IPS-18a (cell line): ENCODE measurements around the gene SETD5.

Source experiments
- H3K27ac ChIP-seq: one replicate; pipeline ENCODE4 v1.5.1; 2013; ENCODE audit warnings: low read length
- H3K27me3 ChIP-seq: one replicate; pipeline ENCODE4 v1.6.1; 2013; ENCODE audit warnings: mild to moderate bottlenecking, low read length; ENCODE audit not compliant: control insufficient read depth, insufficient read depth
- H3K36me3 ChIP-seq: one replicate; pipeline ENCODE4 v1.6.1; 2013; ENCODE audit warnings: low read depth, low read length; ENCODE audit not compliant: control insufficient read depth
- H3K4me1 ChIP-seq: one replicate; pipeline ENCODE4 v1.6.1; 2013; ENCODE audit warnings: low read depth, low read length; ENCODE audit not compliant: control insufficient read depth
- H3K4me3 ChIP-seq: one replicate; pipeline ENCODE4 v1.5.1; 2013; ENCODE audit warnings: low read length
- H3K9ac ChIP-seq: one replicate; pipeline ENCODE4 v1.6.1; 2013; ENCODE audit warnings: mild to moderate bottlenecking, low read length, moderate library complexity
- H3K9me3 ChIP-seq: one replicate; pipeline ENCODE4 v1.6.1; 2013; ENCODE audit warnings: low read depth, low read length; ENCODE audit not compliant: control insufficient read depth

SETD5 gene

DNA sequence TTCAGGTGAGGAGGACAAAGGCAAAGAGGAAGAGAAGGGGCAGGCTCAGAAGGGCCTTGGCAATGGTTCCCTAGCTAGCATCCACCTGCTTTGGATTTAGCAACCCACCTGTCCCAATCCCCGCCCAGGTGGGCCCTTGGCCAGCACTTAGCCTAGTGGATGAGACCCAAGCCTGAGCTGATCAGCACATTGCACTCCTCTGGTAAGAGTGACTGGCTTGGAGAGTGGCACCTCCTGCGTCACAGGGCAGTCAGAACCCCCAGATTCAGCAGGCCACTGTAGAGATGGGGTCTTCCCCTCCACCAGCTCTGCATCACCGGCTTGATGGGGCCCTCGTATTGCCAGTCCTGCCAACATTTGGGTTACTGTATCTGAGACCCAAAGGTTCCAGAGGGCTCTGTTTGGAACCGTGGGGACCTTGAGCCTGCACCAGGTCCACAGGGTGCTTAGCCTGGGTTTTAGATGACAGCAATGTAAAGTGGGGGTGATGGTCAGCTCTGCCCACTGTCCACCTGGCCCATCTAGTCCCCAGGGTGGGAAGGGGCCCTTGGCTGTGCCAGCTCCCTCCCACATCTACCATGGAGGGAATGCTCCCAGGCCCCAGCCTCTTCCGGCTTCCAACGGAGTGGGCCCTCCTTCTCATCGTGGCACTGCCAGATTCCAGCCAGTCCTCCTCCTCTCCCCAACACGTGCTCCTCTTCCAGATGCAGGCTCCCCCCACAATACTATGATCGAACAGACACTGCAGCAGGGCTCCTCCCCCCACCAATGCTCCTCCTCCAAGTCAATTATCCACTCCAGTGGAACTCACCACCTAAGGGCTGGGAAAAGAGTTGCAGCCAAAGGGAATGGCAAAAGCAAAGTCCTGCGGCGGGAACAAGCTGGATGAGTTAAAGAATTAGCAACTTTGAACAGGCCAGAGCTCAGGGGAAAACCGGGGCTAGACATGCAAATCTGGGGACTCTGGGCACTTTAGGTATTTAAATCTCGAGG is 110.5 kb downstream of the SETD5 start:
- Histone ChIP-seq H3K27ac (no peak overlapping the region), H3K36me3 (no peaks in the 10 kb centered on the region), H3K4me3 (no peak overlapping the region), H3K27me3 (peaks cover 24% of the 10 kb centered on the region), H3K9me3 (no peaks in the 10 kb centered on the region), H3K9ac (no peak overlapping the region), H3K4me1 (no peaks in the 10 kb centered on the region)

DNA sequence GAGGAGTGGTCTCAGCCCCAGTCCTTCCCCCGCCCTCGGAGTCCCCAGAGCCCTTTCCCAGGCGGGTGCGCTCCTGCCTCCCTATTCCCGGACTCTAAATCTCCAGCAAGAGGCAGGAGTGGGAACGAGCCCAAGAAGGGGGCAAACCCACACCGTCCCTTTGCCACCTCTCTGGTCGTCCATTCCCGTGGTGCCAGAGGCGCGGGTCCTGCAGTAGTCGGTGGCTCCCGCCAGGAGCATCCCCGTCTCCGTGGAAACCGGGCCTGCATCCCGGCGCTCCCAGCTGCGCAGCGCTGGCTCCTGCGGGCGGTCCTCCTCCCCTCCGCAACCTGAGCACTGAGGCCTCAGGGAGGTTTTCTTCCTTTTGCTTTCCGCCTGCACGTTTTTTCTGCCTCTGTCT is 111.4 kb downstream of the SETD5 start:
- Histone ChIP-seq H3K9ac (no peak overlapping the region), H3K27ac (no peak overlapping the region), H3K27me3 (peaks cover 24% of the 10 kb centered on the region), H3K9me3 (no peaks in the 10 kb centered on the region), H3K36me3 (no peaks in the 10 kb centered on the region), H3K4me1 (no peaks in the 10 kb centered on the region), H3K4me3 (no peak overlapping the region)

DNA sequence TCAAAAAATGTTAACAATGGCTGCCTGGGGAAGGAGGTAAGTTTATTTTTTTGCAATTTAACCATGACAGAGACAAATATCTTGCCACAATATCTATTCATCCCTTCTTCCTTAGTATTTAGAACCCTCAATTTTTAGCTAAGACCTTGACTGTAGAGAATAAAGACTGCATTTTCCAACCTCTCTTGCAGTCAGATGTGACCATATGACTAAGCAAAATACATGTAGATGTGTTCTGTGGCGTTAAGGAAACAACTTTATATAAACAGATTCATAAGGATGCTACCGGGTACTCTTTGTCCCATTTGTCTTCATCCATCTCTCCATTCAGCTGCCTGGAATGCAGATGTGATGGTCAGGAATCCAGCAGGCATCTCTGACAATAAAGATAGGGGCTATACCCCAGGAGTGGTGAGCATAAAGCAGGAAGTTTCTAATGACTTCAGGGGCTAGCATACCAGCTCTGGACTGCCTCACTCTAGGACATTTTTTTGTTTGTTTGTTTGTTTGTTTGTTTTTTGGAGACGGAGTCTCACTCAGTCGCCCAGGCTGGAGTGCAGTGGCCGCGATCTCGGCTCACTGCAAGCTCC is 115.1 kb downstream of the SETD5 start:
- no peaks in the 10 kb centered on the region for H3K36me3 ChIP-seq
- H3K27me3 ChIP-seq: peaks cover 24% of the 10 kb centered on the region
- H3K9ac ChIP-seq: no peak overlapping the region
- H3K27ac ChIP-seq: no peak overlapping the region
- no peaks in the 10 kb centered on the region for H3K4me1 ChIP-seq
- no peak overlapping the region for H3K4me3 ChIP-seq
- no peaks in the 10 kb centered on the region for H3K9me3 ChIP-seq

DNA sequence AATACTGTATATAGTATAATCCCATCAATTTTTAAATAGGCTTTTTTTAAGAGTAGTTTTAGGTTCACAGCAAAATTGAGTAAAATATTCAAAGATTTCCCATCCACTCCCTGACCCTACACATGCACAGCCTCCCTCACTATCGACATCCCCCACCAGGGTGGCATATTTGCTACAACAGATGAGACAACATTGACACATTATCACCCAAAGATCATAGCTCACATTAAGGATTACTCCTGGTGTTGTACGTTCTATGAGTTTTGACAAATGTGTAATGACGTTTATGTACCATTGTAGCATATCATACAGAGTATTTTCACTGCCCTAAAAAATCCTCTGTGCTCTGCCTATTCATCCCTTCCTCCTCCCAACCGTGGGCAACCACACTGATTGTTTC is 116.9 kb downstream of the SETD5 start:
- Histone ChIP-seq H3K4me3 (no peak overlapping the region), H3K9me3 (no peaks in the 10 kb centered on the region), H3K27me3 (peaks cover 7% of the 10 kb centered on the region), H3K27ac (no peak overlapping the region), H3K4me1 (no peaks in the 10 kb centered on the region), H3K36me3 (no peaks in the 10 kb centered on the region), H3K9ac (no peak overlapping the region)

DNA sequence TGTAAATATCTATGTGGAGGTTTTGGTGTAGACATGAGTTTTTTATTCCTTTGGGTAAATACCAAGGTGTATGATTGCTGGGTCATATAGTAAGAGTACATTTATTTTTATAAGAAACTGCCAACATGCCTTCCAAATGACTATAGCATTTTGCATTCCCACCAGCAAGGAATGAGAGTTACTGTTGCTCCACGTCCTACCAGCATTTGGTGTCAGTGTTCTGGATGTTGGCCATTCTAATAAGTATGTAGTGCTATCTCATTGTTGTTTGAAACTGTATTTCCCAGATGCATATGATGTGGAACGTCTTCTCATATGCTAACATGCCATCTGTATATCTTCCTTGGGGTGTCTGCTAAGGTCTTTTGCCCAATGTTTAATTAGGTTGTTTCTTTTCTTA is 117.5 kb downstream of the SETD5 start:
- no peak overlapping the region for H3K4me3 ChIP-seq
- no peaks in the 10 kb centered on the region for H3K36me3 ChIP-seq
- H3K27ac ChIP-seq: no peak overlapping the region
- H3K4me1 ChIP-seq: no peaks in the 10 kb centered on the region
- H3K9ac ChIP-seq: no peak overlapping the region
- peaks cover under 1% of the 10 kb centered on the region for H3K27me3 ChIP-seq
- H3K9me3 ChIP-seq: no peaks in the 10 kb centered on the region

DNA sequence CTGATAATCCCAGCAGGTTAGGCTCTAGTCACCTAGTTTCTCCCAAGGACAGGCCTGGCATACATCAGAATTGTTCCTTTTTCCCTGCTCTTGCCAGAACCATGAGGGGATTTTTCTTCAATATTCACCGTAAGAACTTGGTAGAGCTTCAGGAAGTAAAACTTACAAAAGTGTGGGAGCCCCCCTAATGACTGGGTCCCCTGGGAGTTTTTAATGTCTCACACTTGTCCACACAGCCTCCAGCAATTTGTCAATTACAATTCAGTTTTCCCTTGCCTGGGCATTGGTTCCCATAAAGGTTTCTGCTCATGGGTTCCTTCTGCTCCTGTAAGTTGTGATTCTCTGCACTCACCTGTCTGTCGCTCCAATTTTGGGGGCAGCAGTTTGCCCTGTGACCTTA is 127.7 kb downstream of the SETD5 start:
- H3K27me3 ChIP-seq: no peaks in the 10 kb centered on the region
- H3K9ac ChIP-seq: no peak overlapping the region
- no peaks in the 10 kb centered on the region for H3K4me1 ChIP-seq
- H3K4me3 ChIP-seq: no peak overlapping the region
- no peak overlapping the region for H3K27ac ChIP-seq
- no peaks in the 10 kb centered on the region for H3K36me3 ChIP-seq
- H3K9me3 ChIP-seq: no peaks in the 10 kb centered on the region
